GM12872 (cell line): ENCODE measurements around the gene MLH1.

Source experiments
- TF ChIP-seq, protein P1 (sequence below): IDR thresholded peaks from 3 replicates; pipeline ENCODE4 v1.5.1; 2011; ENCODE audit warnings: low read depth, mild to moderate bottlenecking, low read length, moderate library complexity; ENCODE audit not compliant: insufficient read depth

Gene MLH1

GRCh38 chr3:36965440-36965839, 27.9 kb upstream of the MLH1 start:
- TF ChIP-seq, protein P1, sequence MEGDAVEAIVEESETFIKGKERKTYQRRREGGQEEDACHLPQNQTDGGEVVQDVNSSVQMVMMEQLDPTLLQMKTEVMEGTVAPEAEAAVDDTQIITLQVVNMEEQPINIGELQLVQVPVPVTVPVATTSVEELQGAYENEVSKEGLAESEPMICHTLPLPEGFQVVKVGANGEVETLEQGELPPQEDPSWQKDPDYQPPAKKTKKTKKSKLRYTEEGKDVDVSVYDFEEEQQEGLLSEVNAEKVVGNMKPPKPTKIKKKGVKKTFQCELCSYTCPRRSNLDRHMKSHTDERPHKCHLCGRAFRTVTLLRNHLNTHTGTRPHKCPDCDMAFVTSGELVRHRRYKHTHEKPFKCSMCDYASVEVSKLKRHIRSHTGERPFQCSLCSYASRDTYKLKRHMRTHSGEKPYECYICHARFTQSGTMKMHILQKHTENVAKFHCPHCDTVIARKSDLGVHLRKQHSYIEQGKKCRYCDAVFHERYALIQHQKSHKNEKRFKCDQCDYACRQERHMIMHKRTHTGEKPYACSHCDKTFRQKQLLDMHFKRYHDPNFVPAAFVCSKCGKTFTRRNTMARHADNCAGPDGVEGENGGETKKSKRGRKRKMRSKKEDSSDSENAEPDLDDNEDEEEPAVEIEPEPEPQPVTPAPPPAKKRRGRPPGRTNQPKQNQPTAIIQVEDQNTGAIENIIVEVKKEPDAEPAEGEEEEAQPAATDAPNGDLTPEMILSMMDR, result no peak

GRCh38 chr3:36969085-36969484, 24.2 kb upstream of the MLH1 start:
- TF ChIP-seq, protein P1, result no peak

DNA sequence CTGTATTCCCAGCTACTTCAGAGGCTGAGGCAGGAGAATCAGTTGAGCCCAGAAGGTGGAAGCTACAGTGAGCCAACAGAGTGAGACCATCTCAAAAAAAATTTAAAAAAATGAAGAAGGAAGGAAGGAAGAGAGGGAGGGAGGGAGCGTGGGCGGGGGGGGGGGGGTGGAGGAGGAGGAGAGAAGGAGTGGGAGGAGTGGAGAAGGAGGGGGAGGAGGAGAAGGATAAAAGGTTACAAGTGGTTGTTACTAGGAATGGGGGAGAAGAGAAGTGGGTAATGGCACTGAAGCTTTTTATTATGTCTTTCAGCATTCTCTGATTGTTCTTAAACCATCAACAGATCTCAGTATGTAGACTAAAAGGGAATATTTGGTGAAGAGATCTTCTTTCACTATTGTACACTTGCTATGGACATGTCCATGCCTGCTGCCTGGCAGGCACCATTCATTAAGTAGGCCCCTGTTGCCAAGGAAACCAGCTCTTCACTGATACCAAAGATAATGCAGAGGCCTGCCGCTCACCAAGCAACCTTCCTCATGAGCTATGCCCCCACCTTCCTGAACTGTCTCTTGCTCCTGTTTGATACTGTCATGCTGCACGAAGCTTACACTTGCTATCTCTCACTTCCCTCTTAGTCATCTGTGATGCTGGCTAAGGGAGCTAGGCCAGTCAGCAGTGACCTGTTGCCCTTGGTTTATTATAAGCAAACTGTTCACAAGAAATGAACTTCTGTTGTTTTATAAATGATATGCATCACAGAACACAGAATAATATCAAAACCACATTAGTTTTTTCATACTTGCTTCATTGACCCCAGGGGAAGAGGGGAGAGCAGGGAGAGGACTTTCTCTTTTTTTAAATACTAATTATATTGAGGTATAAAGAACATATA, 23.5 kb upstream of the MLH1 start:
- TF ChIP-seq, protein P1, result no peak

DNA sequence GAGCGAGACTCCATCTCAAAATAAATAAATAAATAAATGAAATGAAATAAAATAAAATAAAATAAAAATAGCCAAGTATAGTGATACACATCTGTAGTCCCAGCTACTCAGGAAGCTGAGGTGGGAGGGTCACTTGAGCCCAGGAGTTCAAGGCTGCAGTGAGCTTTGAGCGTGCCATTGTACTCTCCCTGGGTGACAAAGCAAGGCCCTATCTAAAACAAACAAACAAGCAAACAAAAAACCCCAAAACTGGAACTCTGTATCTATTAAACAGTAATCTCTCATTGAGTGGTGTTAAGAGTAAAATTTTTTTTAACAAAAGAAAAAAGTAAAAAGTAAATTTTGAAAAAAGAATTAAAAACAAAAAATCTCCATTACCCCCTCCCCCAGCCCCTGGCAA, 21.2 kb upstream of the MLH1 start:
- TF ChIP-seq, protein P1, result no peak

GRCh38 chr3:36973139-36973538, 20.2 kb upstream of the MLH1 start:
- TF ChIP-seq, protein P1, result no peak

- TF ChIP-seq, protein P1, result no peak
These were observed 12.3 kb upstream of the MLH1 start for GRCh38 chr3:36981006-36981405.

DNA sequence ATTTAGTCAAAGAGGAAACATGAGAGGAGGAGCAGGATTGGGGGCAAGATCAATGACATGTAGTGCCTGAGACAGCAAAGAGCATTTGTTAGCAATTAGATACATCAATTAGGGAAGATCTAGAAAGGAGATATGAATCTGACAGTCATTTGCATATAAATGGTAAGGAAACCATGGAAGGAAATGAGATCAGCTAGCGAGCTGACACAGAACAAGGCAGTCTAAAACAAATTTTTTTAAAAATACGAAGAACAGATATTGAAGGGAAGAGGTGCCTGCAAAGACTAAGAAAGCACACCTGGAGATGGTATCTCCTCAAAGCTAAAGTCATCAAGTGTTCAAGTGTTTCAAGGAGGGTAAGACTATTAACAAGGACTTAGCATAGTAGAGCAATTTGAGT, 5.0 kb upstream of the MLH1 start:
- TF ChIP-seq, protein P1, result no peak
